H9 (cell line): Measurements from ENCODE around the gene FBH1. TPM values are rescaled to one million over a fixed set of nuclear protein-coding genes. Genes with fewer than 3 reads are reported as not detected.

Experiments
- DNase-seq: peaks from one replicate; pipeline ENCODE4 v3.0.0-alpha.2; 2017
- H2AFZ ChIP-seq: one replicate; pipeline ENCODE4 v1.6.1; 2013; ENCODE audit warnings: mild to moderate bottlenecking, low read length, control low read depth, moderate library complexity
- H2AK5ac ChIP-seq: 2 replicates; pipeline ENCODE4 v1.6.1; 2013; ENCODE audit warnings: low read length, control low read depth, mixed read lengths; ENCODE audit not compliant: insufficient read length
- H2BK120ac ChIP-seq: one replicate; pipeline ENCODE4 v1.6.1; 2013; ENCODE audit warnings: low read depth, mild to moderate bottlenecking, low read length, control low read depth, inconsistent platforms; ENCODE audit not compliant: poor library complexity, severe bottlenecking
- H2BK12ac ChIP-seq: 2 replicates; pipeline ENCODE4 v1.6.1; 2013; ENCODE audit warnings: low read length, control low read depth, mixed read lengths, low read depth; ENCODE audit not compliant: insufficient read length
- H2BK15ac ChIP-seq: 2 replicates; pipeline ENCODE4 v1.6.1; 2013; ENCODE audit warnings: low read depth, low read length, control low read depth
- H2BK20ac ChIP-seq: one replicate; pipeline ENCODE4 v1.6.1; 2013; ENCODE audit warnings: low read depth, mild to moderate bottlenecking, low read length, control low read depth, inconsistent platforms; ENCODE audit not compliant: poor library complexity, severe bottlenecking
- H2BK5ac ChIP-seq: 2 replicates; pipeline ENCODE4 v1.6.1; 2013; ENCODE audit warnings: low read length, control low read depth, mixed read lengths; ENCODE audit not compliant: insufficient read length
- H3K14ac ChIP-seq: 2 replicates; pipeline ENCODE4 v1.6.1; 2013; ENCODE audit warnings: low read length, control low read depth; ENCODE audit not compliant: insufficient read depth
- H3K18ac ChIP-seq: 2 replicates; pipeline ENCODE4 v1.6.1; 2013; ENCODE audit warnings: low read depth, mild to moderate bottlenecking, mixed read lengths, low read length, control low read depth; ENCODE audit not compliant: insufficient read length
- H3K23ac ChIP-seq: 2 replicates; pipeline ENCODE4 v1.6.1; 2013; ENCODE audit warnings: low read length, control low read depth, mixed read lengths, low read depth; ENCODE audit not compliant: insufficient read length
- H3K23me2 ChIP-seq: 2 replicates; pipeline ENCODE4 v1.6.1; 2013; ENCODE audit warnings: low read depth, mild to moderate bottlenecking, mixed read lengths, low read length, control low read depth; ENCODE audit not compliant: insufficient read length, poor library complexity, severe bottlenecking
- H3K27ac ChIP-seq: 2 replicates; pipeline ENCODE4 v1.5.1; 2013; ENCODE audit warnings: low read length, control low read depth, mixed read lengths, low read depth; ENCODE audit not compliant: insufficient read length
- H3K27me3 ChIP-seq: 2 replicates; pipeline ENCODE4 v1.6.1; 2013; ENCODE audit warnings: low read length, control low read depth, inconsistent platforms; ENCODE audit not compliant: insufficient read depth
- H3K4ac ChIP-seq: 2 replicates; pipeline ENCODE4 v1.6.1; 2013; ENCODE audit warnings: low read depth, mild to moderate bottlenecking, control low read depth, inconsistent platforms, low read length, moderate library complexity
- H3K4me1 ChIP-seq: 2 replicates; pipeline ENCODE4 v1.6.1; 2013; ENCODE audit warnings: low read length, control low read depth, inconsistent platforms; ENCODE audit not compliant: insufficient read depth
- H3K4me2 ChIP-seq: 2 replicates; pipeline ENCODE4 v1.6.1; 2013; ENCODE audit warnings: low read length, control low read depth, mixed read lengths; ENCODE audit not compliant: insufficient read length, insufficient read depth
- H3K56ac ChIP-seq: 2 replicates; pipeline ENCODE4 v1.6.1; 2013; ENCODE audit warnings: low read depth, mild to moderate bottlenecking, mixed read lengths, low read length, control low read depth; ENCODE audit not compliant: insufficient read length
- H3K79me1 ChIP-seq: 2 replicates; pipeline ENCODE4 v1.6.1; 2013; ENCODE audit warnings: low read depth, mild to moderate bottlenecking, moderate library complexity, low read length, control low read depth, inconsistent platforms; ENCODE audit not compliant: insufficient read depth, poor library complexity, severe bottlenecking
- H3K79me2 ChIP-seq: 2 replicates; pipeline ENCODE4 v1.6.1; 2013; ENCODE audit warnings: low read length, control low read depth, inconsistent platforms; ENCODE audit not compliant: insufficient read depth
- H3K9ac ChIP-seq: 2 replicates; pipeline ENCODE4 v1.6.1; 2013; ENCODE audit warnings: low read length, control low read depth, mixed read lengths; ENCODE audit not compliant: insufficient read length; ENCODE audit errors: extremely low read depth
- H3K9me3 ChIP-seq: one replicate; pipeline ENCODE4 v1.6.1; 2013; ENCODE audit warnings: low read depth, low read length, inconsistent platforms; ENCODE audit not compliant: control insufficient read depth
- H3T11ph ChIP-seq: one replicate; pipeline ENCODE4 v1.6.1; 2013; ENCODE audit warnings: mild to moderate bottlenecking, low read length, control low read depth, inconsistent platforms
- H4K20me1 ChIP-seq: one replicate; pipeline ENCODE4 v1.6.1; 2013; ENCODE audit not compliant: control insufficient read depth, insufficient read length, insufficient read depth
- H4K5ac ChIP-seq: 2 replicates; pipeline ENCODE4 v1.6.1; 2013; ENCODE audit warnings: low read depth, mild to moderate bottlenecking, mixed read lengths, low read length, control low read depth; ENCODE audit not compliant: insufficient read length
- H4K8ac ChIP-seq: replicated peaks from 2 replicates; pipeline ENCODE4 v1.6.1; 2013; ENCODE audit warnings: low read length, control low read depth, mixed read lengths, low read depth; ENCODE audit not compliant: insufficient read length
- H4K91ac ChIP-seq: 2 replicates; pipeline ENCODE4 v1.6.1; 2013; ENCODE audit warnings: low read depth, mild to moderate bottlenecking, moderate library complexity, mixed read lengths, low read length, control low read depth; ENCODE audit not compliant: insufficient read length
- H3K27ac Mint-ChIP-seq, 3 experiments: 2 replicates in 2 of 3; 3 replicates in 1 of 3; pipeline ENCODE4 v1.8.0; 2020 to 2021; ENCODE audit warnings: mixed read lengths in 3 of 3, mild to moderate bottlenecking in 1 of 3, moderate library complexity in 1 of 3
- H3K27me3 Mint-ChIP-seq: 2 replicates; pipeline ENCODE4 v1.8.0; 2021; ENCODE audit warnings: low read depth, mild to moderate bottlenecking, moderate library complexity, mixed read lengths
- H3K36me3 Mint-ChIP-seq, 3 experiments: 2 replicates in 2 of 3; 3 replicates in 1 of 3; pipeline ENCODE4 v1.8.0; 2020 to 2021; ENCODE audit warnings: low read depth in 3 of 3, mixed read lengths in 3 of 3; ENCODE audit not compliant: insufficient read depth in 1 of 3
- H3K4me1 Mint-ChIP-seq, 2 experiments: 2 replicates each; pipeline ENCODE4 v1.8.0; 2020; ENCODE audit warnings: mixed read lengths in 2 of 2
- H3K4me3 Mint-ChIP-seq, 2 experiments: 2 replicates in 1 of 2; 3 replicates in 1 of 2; pipeline ENCODE4 v1.8.0; 2020 to 2021; ENCODE audit warnings: mild to moderate bottlenecking in 2 of 2, mixed read lengths in 2 of 2, moderate library complexity in 1 of 2
- H3K9me3 Mint-ChIP-seq, 2 experiments: 2 replicates in 1 of 2; 3 replicates in 1 of 2; pipeline ENCODE4 v1.8.0; 2020; ENCODE audit warnings: mild to moderate bottlenecking in 2 of 2, mixed read lengths in 2 of 2, moderate library complexity in 1 of 2
- WGBS: extraction: QIAGEN DNeasy Blood & Tissue Kit; methylation state at CpG from one replicate; pipeline ENCODE4 v1.1.7; 2013; ENCODE audit warnings: missing lambda C conversion rate, low lambda C conversion rate, mixed read lengths; ENCODE audit not compliant: insufficient read length; ENCODE audit errors: extremely low coverage; 5-methylcytosine and 5-hydroxymethylcytosine counted together
- total RNA-seq: library from RNA; stranded (reverse); gene quantifications from 2 replicates; pipeline ENCODE4 v1.2.1, GENCODE V29; 2021
- TF ChIP-seq, protein P1 (sequence below): fragments of 200-600 bp; sonication (generic); conservative IDR thresholded peaks from 3 replicates; pipeline ENCODE4 v1.8.0; 2021; ENCODE audit warnings: antibody characterized with exemption, mild to moderate bottlenecking

The FBH1 gene
- total RNA-seq, 1 experiment from 2014 or later, result 52.2 TPM

DNA sequence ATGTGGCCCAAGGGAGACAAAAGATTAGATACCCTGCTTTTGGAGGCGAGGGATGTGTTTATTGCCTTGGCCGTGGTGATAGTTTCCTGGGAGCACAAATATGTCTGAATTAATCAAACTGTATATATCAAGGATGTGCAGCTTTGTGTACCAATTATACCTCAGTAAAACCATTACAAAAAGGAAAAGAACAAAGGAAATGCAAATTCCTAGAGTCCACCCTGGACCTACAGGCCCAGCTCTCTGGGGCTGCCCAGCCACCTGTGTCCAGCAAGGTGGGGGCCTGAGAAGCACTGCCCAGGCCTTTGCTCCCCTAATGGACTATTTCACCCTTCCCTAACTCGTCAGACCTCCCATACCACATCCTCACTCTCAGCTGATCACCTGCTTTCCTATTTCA lies 20.9 kb upstream of the FBH1 start:
- no peaks in the 10 kb centered on the region for H3K23me2 ChIP-seq
- no peak overlapping the region for H3K27ac ChIP-seq
- H3K56ac ChIP-seq, result no peak overlapping the region
- Mint-ChIP-seq H3K27ac (no peak overlapping the region), H3K9me3 (peaks cover 14 to 17% of the 10 kb centered on the region in 2 experiments; a peak in 4 of 5 replicates), H3K36me3 (peaks cover 19 to 20% (median 19%) of the 10 kb centered on the region in 3 experiments), H3K4me1 (peaks cover 3 to 13% of the 10 kb centered on the region in 2 experiments), H3K4me3 (no peak overlapping the region), H3K27me3 (no peaks in the 10 kb centered on the region; the same call in 1 of the 2 replicates)
- no peak overlapping the region for H3K4me2 ChIP-seq
- no peak overlapping the region for H2AFZ ChIP-seq
- H4K20me1 ChIP-seq, result no peaks in the 10 kb centered on the region
- no peak overlapping the region for H2BK120ac ChIP-seq
- H3K4me1 ChIP-seq, result no peaks in the 10 kb centered on the region
- no CpG with 5 or more reads among the region's 3 CpGs for WGBS
- H4K91ac ChIP-seq, result no peak overlapping the region
- H3K9ac ChIP-seq, result no peak overlapping the region
- no peaks in the 10 kb centered on the region for H3K27me3 ChIP-seq
- no peak overlapping the region for H2BK15ac ChIP-seq
- no peak overlapping the region for H3K23ac ChIP-seq
- no peak for DNase-seq
- H2BK5ac ChIP-seq, result no peak overlapping the region
- H2BK12ac ChIP-seq, result no peak overlapping the region
- no peak overlapping the region for H3K4ac ChIP-seq
- peaks cover 7% of the 10 kb centered on the region for H3K9me3 ChIP-seq
- no peak overlapping the region for H4K5ac ChIP-seq
- no peak overlapping the region for H3K18ac ChIP-seq
- no peaks in the 10 kb centered on the region for H3K79me1 ChIP-seq
- TF ChIP-seq, protein P1, sequence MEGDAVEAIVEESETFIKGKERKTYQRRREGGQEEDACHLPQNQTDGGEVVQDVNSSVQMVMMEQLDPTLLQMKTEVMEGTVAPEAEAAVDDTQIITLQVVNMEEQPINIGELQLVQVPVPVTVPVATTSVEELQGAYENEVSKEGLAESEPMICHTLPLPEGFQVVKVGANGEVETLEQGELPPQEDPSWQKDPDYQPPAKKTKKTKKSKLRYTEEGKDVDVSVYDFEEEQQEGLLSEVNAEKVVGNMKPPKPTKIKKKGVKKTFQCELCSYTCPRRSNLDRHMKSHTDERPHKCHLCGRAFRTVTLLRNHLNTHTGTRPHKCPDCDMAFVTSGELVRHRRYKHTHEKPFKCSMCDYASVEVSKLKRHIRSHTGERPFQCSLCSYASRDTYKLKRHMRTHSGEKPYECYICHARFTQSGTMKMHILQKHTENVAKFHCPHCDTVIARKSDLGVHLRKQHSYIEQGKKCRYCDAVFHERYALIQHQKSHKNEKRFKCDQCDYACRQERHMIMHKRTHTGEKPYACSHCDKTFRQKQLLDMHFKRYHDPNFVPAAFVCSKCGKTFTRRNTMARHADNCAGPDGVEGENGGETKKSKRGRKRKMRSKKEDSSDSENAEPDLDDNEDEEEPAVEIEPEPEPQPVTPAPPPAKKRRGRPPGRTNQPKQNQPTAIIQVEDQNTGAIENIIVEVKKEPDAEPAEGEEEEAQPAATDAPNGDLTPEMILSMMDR, result no peak
- H3K14ac ChIP-seq, result no peak overlapping the region
- no peak overlapping the region for H4K8ac ChIP-seq
- no peak overlapping the region for H2AK5ac ChIP-seq
- H2BK20ac ChIP-seq, result no peak overlapping the region
- no peaks in the 10 kb centered on the region for H3K79me2 ChIP-seq
- H3T11ph ChIP-seq, result no peak overlapping the region
